ENCODE results near the gene COL23A1.

Gene COL23A1

DNA sequence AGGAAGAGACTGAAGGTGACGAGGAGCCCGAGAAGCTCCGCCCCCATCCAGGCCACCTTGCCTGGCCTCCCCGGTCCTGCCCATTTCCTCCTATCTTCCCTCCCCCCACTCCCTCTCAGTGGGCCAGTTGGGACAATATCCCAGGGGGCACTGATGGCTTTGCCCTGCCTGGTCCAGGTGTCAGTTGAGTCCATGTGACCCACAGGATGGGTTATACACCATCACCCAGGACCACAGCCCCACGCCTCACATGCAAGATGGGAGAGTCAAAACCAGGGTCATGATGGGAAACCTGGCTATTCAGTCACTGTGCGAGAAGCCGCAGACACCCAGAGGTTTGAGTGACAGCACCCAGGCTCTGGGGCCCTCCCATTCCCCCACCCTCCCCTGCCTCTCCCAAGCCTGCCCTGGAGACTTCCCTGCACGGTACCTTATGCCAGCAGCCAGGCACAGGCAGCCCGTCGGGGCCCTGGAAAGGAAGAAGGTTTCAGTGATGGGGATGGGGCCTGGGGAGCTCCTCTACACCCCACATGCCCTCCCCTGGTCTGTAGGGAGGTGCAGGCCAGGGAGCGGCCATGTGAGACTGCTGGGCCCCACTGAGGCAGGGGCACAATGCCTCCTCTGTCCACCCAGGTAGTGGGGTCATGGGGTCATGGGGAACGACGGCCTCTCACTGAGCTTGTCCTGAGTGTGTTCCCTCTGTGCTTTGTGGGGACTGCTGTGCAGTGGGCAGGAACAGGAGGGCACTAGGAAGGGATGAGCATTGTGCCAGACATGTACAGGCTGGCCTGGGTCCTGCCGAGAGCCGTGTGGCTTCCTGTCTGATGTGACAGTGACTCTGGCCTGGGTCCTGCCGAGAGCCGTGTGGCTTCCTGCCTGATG is 351.2 kb downstream of the COL23A1 start:
- H3K4me3 ChIP-seq (ENCODE audit: low read depth, low read length) = no peak overlapping the region
- no peak for DNase-seq (ENCODE audit: low read depth)
- TF ChIP-seq, protein P1, sequence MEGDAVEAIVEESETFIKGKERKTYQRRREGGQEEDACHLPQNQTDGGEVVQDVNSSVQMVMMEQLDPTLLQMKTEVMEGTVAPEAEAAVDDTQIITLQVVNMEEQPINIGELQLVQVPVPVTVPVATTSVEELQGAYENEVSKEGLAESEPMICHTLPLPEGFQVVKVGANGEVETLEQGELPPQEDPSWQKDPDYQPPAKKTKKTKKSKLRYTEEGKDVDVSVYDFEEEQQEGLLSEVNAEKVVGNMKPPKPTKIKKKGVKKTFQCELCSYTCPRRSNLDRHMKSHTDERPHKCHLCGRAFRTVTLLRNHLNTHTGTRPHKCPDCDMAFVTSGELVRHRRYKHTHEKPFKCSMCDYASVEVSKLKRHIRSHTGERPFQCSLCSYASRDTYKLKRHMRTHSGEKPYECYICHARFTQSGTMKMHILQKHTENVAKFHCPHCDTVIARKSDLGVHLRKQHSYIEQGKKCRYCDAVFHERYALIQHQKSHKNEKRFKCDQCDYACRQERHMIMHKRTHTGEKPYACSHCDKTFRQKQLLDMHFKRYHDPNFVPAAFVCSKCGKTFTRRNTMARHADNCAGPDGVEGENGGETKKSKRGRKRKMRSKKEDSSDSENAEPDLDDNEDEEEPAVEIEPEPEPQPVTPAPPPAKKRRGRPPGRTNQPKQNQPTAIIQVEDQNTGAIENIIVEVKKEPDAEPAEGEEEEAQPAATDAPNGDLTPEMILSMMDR (conservative IDR thresholded peaks at IDR 0.05; ENCODE audit: low read depth, low read length) = no peak

DNA sequence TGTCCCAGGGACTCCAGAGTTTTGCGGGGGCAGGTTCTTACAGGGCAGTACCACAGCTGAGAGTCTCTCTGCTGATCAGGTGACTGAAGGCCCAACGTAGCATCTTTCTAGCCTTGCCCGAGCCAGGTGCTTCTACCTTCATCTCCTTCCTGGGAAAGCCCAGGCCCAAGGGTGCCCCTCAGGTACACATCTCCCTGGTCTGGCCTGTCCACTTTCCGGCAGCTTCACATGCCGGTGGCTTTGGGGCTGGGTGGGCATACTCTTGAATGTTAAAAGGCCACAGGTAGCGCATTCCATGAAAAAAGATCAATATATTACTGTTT is 351.9 kb downstream of the COL23A1 start:
- DNase-seq (ENCODE audit: low read depth) = no peak
- TF ChIP-seq, protein P1 (conservative IDR thresholded peaks at IDR 0.05; ENCODE audit: low read depth, low read length) = no peak
- no peak overlapping the region for H3K4me3 ChIP-seq (ENCODE audit: low read depth, low read length)

DNA sequence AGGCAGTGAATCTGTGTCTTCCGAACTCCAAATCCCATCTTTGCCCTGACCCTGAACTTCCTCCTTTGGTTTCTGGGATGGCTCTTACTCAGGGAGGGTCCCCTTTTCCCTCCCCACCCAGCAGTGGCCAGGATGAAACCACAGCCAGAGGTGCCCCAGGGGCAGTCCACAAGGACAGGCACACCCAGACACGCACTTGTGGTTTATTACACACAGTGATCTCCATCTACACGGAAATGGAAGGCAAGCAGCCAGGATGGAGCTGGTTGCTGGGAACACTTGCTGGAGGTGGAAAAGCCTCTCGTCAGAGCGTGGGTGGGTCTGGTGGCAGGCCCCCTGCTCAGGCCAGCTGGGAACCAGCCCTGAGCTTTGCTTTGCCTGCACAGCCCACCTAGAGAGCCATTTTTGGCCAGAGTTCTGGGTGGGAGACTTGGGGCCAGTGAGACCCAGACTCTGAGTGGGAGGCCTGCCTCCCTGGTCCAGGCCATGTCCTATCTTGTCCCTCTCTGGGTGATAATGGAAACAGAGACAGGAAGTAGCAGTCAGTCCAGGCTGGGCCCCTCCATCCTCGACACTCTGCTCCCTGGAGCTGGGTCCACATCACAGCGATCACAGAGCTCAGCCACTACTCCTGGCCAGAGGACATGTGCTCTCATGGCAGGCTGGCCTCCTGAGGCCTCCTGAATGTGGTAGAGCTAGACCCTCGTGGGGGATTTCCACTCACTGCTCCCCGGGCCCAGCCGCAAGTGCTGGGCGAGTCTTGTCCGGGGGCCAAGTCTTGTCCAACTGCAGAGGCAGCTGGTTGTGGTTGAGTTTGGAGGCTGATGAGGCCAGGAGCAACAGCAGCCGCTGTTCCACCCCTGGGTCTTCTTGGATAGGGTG is 352.5 kb downstream of the COL23A1 start:
- no peak for DNase-seq (ENCODE audit: low read depth)
- TF ChIP-seq, protein P1 (conservative IDR thresholded peaks at IDR 0.05; ENCODE audit: low read depth, low read length) = no peak
- H3K4me3 ChIP-seq (ENCODE audit: low read depth, low read length) = no peak overlapping the region

DNA sequence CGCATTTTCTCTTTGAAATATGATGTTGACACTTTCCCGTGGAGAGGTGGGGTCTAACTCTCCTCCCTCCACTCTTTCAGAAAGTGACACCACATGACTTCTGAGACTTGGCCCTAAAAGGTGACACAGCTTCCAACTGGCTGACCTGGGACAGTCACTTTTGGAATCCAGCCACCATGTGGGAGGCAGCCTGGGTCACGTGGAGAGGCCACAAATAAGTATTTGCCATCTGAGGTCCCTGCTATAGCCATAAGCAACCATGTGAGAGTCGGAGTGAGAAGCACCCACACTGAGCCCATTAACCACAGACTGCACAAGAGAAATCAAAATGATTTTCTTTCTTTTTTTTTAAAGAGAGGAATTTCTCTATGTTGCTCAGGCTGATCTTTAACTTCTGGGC is 353.5 kb downstream of the COL23A1 start:
- TF ChIP-seq, protein P1 (conservative IDR thresholded peaks at IDR 0.05; ENCODE audit: low read depth, low read length) = no peak
- DNase-seq (ENCODE audit: low read depth) = no peak
- no peak overlapping the region for H3K4me3 ChIP-seq (ENCODE audit: low read depth, low read length)

DNA sequence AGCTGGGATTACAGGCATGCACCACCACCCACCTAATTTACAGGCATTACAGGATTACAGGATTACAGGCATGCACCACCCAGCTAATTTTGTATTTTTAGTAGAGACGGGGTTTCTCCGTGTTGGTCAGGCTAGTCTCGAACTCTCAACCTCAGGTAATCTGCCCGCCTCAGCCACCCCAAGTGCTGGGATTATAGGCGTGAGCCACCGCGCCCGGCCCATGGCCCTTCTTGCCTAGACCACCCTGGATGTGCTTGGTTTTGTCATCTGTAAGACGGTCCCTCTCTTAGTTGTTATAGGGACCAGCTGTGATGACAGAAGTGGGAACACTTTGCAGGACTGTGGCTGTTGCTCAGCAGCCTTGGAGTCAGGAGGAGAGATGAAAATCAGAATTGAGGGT is 354.1 kb downstream of the COL23A1 start:
- TF ChIP-seq, protein P1 (conservative IDR thresholded peaks at IDR 0.05; ENCODE audit: low read depth, low read length) = no peak
- H3K4me3 ChIP-seq (ENCODE audit: low read depth, low read length) = no peak overlapping the region
- DNase-seq (ENCODE audit: low read depth) = no peak

DNA sequence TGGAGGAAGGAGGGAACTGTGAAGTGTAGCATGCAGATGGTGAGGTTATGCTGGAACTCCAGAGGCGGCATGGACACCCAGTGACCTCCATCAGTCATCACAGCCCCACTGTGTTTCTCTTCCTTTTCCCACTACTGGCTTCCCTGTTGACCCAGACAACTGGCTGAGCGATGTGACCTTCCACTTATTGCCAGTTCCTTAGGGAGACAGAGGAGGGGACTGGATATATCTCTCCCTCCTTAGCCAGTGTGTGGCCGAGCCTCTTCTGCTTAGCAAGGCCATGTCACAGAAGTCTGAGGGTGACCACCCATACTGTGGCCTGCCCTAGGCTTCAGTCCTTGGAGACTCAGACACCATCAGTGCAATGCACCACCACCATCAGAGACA is 354.6 kb downstream of the COL23A1 start:
- H3K4me3 ChIP-seq (ENCODE audit: low read depth, low read length) = no peak overlapping the region
- no peak for DNase-seq (ENCODE audit: low read depth)
- TF ChIP-seq, protein P1 (conservative IDR thresholded peaks at IDR 0.05; ENCODE audit: low read depth, low read length) = no peak
